ENCODE data around the gene SV2C. TPM values are rescaled to one million over a fixed set of nuclear protein-coding genes. Genes with fewer than 3 reads are reported as not detected.

Gene SV2C
- total RNA-seq, 4 donors from 2014 or later = 0.87 to 1.7 (median 1.4) TPM

DNA sequence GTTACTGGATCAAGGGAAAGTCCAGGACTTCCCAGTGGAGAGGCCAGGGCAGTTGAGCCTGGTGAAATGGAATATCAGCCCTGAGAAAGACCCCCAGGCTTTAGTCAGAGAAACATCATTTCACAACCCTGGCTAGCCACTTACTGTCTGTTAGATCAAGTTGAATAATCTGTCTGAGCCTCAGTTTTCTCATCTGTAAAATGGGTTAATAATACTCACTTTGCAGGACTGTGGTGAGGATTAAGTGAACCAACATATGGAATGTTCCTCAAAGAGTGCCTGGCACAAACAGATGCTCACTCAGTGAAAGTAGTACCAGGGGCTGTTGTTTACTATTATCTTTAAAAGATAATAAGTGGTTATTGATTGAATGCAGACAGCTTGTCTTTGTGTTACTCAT lies 110.5 kb downstream of the SV2C start:
- TF ChIP-seq, protein P1, sequence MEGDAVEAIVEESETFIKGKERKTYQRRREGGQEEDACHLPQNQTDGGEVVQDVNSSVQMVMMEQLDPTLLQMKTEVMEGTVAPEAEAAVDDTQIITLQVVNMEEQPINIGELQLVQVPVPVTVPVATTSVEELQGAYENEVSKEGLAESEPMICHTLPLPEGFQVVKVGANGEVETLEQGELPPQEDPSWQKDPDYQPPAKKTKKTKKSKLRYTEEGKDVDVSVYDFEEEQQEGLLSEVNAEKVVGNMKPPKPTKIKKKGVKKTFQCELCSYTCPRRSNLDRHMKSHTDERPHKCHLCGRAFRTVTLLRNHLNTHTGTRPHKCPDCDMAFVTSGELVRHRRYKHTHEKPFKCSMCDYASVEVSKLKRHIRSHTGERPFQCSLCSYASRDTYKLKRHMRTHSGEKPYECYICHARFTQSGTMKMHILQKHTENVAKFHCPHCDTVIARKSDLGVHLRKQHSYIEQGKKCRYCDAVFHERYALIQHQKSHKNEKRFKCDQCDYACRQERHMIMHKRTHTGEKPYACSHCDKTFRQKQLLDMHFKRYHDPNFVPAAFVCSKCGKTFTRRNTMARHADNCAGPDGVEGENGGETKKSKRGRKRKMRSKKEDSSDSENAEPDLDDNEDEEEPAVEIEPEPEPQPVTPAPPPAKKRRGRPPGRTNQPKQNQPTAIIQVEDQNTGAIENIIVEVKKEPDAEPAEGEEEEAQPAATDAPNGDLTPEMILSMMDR (IDR thresholded peaks at IDR 0.05) = no peak
- TF ChIP-seq POLR2A (IDR thresholded peaks at IDR 0.05) (no peak), EP300 (IDR thresholded peaks at IDR 0.05) (no peak)
- DNase-seq (ENCODE audit: low spot score in 2 of 2) = no peak
- Histone ChIP-seq H3K9me3 (no peaks in the 10 kb centered on the region), H3K36me3 (no peaks in the 10 kb centered on the region), H3K27me3 (no peaks in the 10 kb centered on the region), H3K4me3 (no peak overlapping the region), H3K4me1 (no peaks in the 10 kb centered on the region), H3K27ac (no peak overlapping the region)

DNA sequence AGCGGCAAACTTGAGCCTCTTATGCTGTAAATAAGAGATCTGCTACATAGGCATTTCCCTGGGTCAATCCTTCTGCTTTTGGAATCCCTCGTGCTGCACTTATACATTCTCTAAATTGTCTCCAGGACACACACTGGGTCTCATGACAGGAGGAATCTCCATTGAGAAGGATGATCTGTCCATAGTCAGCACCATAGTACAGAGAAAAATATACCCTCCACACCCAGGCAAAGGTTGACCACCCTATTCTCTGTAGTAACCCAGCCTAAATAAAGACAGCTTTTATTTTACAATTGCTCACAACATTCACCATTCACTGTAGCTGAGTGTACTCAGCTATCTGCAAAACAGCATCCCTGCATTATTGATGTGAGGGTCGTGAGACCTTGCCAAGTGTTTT lies 111.2 kb downstream of the SV2C start:
- no peak for DNase-seq (ENCODE audit: low spot score in 2 of 2)
- Histone ChIP-seq H3K36me3 (no peaks in the 10 kb centered on the region), H3K4me3 (no peak overlapping the region), H3K27me3 (no peaks in the 10 kb centered on the region), H3K27ac (no peak overlapping the region), H3K9me3 (no peaks in the 10 kb centered on the region), H3K4me1 (no peaks in the 10 kb centered on the region)
- TF ChIP-seq EP300 (IDR thresholded peaks at IDR 0.05) (no peak), POLR2A (IDR thresholded peaks at IDR 0.05) (no peak)
- TF ChIP-seq, protein P1 (IDR thresholded peaks at IDR 0.05) = no peak
- 54 to 63% methylated on average over 3 of the region's 3 CpGs for WGBS, 2 donors

DNA sequence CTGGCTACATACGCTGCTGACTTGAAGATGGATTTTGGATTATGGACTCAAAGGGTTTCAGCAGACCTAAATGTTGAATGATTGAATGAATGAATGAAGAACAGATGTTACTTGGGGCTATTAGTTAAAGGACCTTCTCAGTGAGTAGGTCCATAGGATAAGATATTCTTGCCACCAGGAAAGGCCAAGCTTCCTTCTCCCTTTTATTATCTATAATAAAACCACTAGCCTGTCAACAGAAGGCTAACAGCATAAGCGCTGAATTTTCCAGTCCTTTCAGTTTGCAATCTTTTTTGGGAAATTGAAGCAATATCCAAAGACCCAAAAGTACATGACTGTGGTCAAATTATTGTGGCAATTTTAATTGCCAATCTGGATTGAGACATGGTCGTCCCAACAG lies 113.3 kb downstream of the SV2C start:
- TF ChIP-seq EP300 (IDR thresholded peaks at IDR 0.05) (no peak), POLR2A (IDR thresholded peaks at IDR 0.05) (no peak)
- TF ChIP-seq, protein P1 (IDR thresholded peaks at IDR 0.05) = no peak
- Histone ChIP-seq H3K4me1 (no peaks in the 10 kb centered on the region), H3K4me3 (no peak overlapping the region), H3K27ac (no peak overlapping the region), H3K27me3 (no peaks in the 10 kb centered on the region), H3K9me3 (no peaks in the 10 kb centered on the region), H3K36me3 (no peaks in the 10 kb centered on the region)
- 73 to 89% methylated on average over 3 of the region's 3 CpGs for WGBS, 2 donors
- no peak for DNase-seq (ENCODE audit: low spot score in 2 of 2)

DNA sequence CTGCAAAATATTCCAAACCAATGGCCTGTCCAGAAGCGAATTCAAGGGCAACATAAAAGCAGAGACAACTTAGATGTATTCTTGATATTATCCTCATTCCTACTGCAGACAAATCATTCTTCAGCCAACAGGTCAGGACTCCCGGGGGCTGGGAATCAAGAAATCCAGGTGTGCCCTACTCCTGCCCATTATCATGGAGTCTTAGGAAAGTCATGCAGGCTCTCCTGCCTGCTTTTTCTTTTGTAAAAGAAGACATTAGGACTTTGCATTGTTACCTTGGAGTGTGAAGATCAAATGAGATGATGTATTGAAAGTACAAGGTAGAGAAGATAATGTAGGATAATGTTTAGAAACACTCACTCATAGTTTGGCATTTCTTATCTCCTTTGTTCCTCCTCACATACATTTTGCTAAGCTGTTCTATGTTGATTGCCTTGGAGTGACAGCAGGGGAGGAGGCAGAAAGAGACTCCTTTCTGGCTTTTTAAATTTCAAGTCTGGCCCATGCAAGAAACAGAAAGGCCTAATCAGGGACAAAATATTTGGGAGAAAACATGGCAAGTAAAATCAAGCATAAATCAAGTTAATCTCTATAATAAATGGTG lies 113.8 kb downstream of the SV2C start:
- 90 to 92% methylated on average over 2 of the region's 2 CpGs for WGBS, 2 donors
- Histone ChIP-seq H3K36me3 (no peaks in the 10 kb centered on the region), H3K27ac (no peak overlapping the region), H3K27me3 (no peaks in the 10 kb centered on the region), H3K4me1 (no peaks in the 10 kb centered on the region), H3K4me3 (no peak overlapping the region), H3K9me3 (no peaks in the 10 kb centered on the region)
- no peak for DNase-seq (ENCODE audit: low spot score in 2 of 2)
- no peak for TF ChIP-seq EP300 (IDR thresholded peaks at IDR 0.05)
- TF ChIP-seq POLR2A (IDR thresholded peaks at IDR 0.05) = no peak
- TF ChIP-seq, protein P1 (IDR thresholded peaks at IDR 0.05) = no peak

DNA sequence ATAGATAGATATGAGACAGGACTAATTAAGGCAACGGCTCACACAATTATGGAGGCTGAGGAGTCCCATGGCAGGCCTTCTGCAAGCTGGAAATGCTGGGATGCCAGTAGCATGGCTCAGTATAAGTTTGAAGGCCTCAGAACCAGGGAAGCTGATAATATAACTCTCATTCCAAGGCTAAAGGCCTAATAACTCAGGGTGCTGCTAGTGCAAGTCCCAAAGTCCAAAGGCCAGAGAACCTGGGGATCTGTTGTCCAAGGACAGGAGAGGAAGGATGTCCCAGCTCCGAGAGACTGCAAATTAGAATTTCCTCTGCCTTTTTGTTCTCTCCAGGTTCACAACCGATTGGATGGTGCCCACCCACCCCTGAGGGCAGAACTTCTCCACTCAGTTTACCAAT lies 114.5 kb downstream of the SV2C start:
- WGBS, 2 donors = 89 to 91% methylated on average over 3 of the region's 3 CpGs
- DNase-seq (ENCODE audit: low spot score in 2 of 2) = no peak
- Histone ChIP-seq H3K27me3 (no peaks in the 10 kb centered on the region), H3K27ac (no peak overlapping the region), H3K36me3 (no peaks in the 10 kb centered on the region), H3K9me3 (no peaks in the 10 kb centered on the region), H3K4me1 (no peaks in the 10 kb centered on the region), H3K4me3 (no peak overlapping the region)
- TF ChIP-seq POLR2A (IDR thresholded peaks at IDR 0.05) = no peak
- TF ChIP-seq, protein P1 (IDR thresholded peaks at IDR 0.05) = no peak
- no peak for TF ChIP-seq EP300 (IDR thresholded peaks at IDR 0.05)

Measured in tibial nerve (tissue), 4 donors.